NCI-H2227 treated with DMSO at 0.1 percent for 48 hours (cell line): Measurements from ENCODE around the gene ETV2.
"Not testable (repeated sequence)": the region's sequence is repeated elsewhere in the genome, so short reads cannot be mapped to it uniquely, and the experiment has no call there.

Experiments used
- DNase-seq: peaks from one replicate; lab custom pipeline; 2025; lab: John Stamatoyannopoulos, UW

The ETV2 gene

DNA sequence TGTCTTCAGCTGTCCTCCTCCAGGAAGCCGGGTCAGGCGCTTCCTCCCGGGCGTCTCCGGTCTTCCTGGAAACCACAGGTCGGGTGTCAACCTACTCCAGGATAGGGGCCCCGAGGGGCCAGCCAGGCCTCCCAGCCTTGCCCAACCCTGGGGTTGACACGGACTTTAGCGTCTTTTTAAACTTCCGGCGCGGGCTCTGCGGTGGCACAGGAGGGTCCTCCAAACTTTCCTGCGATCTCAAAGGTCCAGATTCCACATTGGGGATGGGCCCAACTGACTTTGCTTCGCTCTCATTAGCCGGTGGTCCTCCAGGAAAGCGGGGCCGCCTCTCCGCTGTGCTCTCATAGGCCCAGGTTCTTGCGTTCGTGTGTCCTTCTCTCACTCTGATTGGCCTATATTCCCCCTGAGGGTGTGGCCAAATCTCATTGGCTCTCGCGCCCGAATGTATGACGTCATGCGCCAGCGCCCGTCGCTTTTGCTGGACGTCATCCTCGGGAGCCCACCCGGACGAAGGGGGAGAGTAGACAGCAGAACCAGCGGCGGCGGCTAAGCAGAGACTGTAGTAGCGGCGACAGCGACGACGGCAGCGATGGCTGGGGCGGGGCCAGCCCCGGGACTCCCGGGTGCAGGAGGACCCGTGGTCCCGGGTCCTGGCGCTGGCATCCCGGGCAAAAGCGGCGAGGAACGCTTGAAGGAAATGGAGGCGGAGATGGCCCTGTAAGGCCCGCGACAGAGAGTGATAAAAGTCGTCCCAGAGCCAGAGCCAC is 12.8 kb upstream of the ETV2 start, which contains the start of gene RBM42:
TSS of gene RBM42 (plus strand) at position 472 of the 767 bp plus-strand sequence. CDS start at position 590, 118 bp downstream.
- DNase-seq, result peak; percentile 100

DNA sequence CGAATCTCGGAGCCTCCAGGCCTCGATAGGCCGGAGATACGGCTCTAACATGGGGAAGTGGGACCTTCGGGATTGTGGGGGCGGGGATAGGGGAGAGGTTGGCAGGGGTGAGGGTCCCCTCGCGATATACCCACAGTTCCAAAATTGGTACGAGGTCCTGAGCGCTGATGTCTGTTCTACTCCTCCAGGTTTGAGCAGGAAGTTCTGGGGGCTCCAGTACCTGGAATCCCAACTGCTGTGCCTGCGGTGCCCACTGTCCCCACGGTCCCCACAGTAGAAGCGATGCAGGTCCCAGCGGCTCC is 12.3 kb upstream of the ETV2 start:
- DNase-seq, result no peak

DNA sequence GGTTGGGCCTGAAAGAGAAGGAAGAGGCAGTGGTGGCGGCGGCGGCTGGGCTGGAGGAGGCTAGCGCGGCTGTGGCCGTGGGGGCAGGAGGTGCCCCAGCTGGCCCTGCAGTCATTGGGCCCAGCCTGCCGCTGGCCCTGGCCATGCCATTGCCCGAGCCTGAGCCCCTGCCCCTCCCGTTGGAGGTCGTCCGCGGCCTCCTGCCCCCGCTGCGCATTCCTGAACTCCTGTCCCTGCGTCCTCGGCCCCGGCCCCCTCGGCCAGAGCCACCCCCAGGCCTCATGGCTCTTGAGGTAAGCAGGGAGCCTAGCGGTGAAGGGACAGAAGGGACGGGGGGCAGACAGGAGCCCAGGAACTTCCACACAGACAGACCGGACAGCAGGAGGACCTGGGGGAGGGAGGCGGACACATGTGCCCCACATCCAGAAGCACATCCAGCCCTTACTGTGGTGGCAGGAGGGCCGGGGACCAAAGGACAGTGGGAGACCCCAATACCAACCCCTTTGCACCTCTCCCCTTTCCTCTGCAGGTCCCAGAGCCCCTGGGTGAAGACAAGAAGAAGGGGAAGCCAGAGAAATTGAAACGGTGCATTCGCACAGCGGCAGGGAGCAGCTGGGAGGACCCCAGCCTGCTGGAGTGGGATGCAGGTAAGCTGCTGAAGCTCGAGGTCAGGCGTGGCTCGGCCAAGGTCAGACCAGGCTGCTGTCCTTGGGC is 7.7 kb upstream of the ETV2 start:
- DNase-seq, result no peak

DNA sequence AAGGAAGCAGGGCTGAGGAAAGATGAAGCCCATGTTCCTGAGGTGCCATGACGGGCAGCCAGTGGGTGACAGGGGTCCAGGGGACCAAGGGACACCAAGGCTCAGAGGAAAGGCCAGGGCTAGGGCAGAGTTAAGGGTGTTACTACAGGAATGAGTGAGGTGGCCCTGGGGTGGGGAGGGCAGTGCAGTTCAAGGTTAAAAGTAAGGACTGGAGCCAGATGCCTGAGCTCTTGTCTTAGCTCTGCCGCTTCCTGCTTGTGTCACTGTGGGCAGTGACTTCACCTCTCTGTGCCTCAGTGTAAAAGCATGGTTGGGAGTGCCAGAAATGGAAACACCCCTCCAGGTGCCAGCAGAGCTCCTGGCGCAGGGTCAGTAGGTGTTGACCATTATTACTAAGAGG is 4.9 kb upstream of the ETV2 start:
- no peak for DNase-seq

DNA sequence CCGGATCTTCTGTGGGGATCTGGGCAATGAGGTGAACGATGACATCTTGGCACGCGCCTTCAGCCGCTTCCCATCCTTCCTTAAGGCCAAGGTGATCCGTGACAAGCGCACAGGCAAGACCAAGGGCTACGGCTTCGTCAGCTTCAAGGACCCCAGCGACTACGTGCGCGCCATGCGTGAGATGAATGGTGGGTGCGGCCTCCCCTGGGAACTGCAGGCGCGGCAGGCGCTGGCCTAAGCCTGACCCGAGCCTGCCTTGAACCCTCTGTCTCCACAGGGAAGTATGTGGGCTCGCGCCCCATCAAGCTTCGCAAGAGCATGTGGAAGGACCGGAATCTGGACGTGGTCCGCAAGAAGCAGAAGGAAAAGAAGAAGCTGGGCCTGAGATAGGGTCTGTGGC is 4.4 kb upstream of the ETV2 start:
- no peak for DNase-seq

DNA sequence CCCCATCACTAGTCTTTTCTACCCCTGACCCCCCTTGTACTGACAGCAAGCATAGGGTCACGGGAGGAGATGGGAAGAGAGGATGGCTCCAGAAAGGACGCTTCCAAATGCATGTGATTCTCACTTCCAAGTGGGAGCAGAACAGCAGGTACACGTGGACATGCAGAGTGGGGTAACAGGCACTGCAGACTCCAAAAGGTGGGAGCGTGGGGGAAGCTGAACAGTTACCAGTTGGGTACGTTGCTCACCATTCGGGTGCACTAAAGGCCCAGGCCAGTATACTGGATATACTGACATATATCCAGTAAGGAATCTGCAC is 2.3 kb upstream of the ETV2 start:
- DNase-seq, result no peak

DNA sequence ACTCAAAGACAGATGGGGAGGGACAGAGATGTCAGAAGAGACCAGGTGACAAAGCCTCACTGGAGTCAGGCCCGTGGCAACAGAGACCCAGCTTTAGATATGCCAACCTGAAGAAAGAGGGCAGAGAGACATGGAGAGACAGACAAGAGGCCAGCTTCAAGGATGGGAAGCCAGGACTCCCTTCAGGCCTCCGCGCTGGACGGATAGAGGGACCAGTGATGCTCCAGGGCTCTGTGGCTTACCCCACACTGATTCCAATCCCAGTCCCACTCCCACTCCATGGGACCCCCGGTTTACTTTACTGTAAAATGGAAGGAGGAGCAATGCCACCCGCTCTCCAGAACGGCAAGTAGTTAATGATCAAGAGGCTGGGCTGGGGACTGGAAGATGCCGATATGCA is 1.7 kb upstream of the ETV2 start:
- DNase-seq, result no peak

DNA sequence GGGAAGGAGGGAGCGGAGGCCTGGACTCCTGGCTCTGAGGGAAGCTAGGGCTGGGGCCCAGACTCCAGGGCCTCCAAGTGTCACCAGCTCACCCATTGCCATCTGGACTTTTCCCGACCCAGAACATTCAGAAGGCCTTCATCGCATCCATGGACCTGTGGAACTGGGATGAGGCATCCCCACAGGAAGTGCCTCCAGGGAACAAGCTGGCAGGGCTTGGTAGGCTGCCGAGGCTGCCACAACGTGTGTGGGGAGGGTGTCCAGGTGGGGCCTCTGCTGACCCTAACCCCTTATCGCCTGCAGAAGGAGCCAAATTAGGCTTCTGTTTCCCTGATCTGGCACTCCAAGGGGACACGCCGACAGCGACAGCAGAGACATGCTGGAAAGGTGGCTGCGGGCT is 767 bp downstream of the ETV2 start:
- no peak for DNase-seq

DNA sequence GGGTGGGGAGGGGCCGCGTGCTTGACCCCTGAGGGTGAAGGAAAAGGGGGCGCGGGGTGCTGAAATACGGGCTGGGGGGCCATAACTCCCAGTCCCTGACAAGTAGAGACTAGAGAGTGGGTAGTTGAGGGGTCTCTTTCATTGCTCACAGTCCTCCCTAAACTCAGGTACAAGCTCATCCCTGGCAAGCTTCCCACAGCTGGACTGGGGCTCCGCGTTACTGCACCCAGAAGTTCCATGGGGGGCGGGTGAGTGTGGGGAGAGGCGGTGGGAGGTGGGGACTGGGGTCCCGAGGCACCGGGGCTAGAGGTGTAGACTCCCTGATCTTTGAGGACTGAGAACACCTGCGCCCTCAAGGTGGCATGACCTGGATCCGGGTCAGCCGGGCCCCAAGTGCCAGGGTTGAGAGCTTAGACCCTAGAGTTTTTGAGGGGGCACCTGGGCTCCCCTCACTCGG is 1.3 kb downstream of the ETV2 start:
- no peak for DNase-seq

DNA sequence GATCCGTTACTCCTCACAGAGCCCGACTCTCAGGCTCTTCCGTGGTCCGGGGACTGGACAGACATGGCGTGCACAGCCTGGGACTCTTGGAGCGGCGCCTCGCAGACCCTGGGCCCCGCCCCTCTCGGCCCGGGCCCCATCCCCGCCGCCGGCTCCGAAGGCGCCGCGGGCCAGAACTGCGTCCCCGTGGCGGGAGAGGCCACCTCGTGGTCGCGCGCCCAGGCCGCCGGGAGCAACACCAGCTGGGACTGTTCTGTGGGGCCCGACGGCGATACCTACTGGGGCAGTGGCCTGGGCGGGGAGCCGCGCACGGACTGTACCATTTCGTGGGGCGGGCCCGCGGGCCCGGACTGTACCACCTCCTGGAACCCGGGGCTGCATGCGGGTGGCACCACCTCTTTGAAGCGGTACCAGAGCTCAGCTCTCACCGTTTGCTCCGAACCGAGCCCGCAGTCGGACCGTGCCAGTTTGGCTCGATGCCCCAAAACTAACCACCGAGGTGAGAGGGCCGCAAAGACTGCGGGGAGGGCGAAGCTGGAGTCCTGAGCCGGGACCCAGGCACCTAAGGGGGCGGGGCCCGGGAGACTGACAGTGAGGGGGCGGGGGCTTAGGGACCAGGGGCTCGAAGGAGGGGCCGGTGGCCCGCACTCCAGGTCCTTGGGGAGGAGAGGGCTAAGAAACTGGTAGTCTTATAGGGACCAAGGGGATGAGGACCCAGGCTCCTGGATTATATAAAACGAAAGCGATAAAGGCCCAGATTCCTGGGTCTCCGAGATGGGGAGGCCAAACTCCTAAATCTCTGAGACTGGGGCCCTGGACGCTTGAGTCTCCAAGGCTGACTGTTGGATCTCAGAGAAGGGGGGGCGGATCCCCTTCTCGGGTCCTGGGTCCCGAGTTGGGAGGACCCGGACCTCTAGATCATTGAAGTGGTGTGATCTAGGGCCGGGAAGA is 2.0 kb downstream of the ETV2 start:
- peak; percentile 100 for DNase-seq

DNA sequence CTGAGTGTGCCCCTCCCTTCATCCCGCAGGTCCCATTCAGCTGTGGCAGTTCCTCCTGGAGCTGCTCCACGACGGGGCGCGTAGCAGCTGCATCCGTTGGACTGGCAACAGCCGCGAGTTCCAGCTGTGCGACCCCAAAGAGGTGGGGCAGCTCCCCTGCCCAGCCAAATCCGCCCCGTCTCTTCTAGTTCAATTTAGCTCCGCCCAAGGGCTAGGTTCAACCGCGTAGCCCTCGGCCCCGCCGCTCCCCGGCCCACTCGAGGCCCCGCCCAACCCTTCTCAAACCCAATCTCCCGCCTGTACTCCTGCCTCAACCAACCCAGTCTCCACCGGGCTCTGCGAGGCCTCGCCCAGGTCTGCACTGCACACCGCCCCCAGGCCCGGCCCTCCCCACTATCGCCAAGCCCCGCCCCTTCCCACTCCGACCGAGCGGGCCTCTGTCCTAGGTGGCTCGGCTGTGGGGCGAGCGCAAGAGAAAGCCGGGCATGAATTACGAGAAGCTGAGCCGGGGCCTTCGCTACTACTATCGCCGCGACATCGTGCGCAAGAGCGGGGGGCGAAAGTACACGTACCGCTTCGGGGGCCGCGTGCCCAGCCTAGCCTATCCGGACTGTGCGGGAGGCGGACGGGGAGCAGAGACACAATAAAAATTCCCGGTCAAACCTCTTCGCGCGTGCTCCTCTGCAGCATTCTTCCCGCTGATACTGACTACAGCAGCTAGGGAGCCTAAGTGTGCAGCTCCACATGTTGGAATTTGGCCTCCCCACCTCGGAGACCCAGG is 2.9 kb downstream of the ETV2 start:
- peak; percentile 100 for DNase-seq

DNA sequence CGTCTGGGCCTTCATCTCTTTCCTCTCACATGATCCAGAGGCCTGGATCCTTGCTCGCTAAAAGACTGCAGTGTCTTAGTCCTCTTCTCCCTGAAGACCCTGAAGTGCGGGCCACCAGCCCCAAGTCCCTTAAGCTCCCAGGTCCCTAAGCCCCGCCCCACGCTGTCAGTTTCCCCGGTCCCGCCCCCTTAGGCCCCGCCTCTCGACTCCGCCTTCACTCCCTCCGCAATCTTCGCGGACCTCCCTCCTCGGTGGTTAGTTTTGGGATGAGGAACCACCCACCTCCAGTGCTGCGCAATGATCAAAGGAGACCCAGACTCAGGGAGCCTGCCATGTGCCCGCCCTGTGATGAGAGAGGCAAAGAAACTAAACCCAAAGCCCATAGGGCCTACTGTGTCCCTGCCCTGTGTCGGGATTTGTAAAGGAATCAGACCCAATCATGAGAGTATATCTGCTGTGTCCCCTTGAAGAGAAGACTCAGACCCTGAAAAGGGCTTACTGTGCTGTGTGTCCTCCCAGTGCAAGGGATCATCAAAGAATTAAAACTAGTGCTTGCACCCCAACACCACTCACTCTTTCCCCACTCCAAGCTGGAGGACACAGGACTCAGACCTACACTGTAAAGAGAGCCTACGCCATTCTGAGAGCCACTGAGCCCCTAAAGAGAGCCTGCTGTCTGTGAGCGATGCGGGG is 3.6 kb downstream of the ETV2 start:
- peak; percentile 97 for DNase-seq

DNA sequence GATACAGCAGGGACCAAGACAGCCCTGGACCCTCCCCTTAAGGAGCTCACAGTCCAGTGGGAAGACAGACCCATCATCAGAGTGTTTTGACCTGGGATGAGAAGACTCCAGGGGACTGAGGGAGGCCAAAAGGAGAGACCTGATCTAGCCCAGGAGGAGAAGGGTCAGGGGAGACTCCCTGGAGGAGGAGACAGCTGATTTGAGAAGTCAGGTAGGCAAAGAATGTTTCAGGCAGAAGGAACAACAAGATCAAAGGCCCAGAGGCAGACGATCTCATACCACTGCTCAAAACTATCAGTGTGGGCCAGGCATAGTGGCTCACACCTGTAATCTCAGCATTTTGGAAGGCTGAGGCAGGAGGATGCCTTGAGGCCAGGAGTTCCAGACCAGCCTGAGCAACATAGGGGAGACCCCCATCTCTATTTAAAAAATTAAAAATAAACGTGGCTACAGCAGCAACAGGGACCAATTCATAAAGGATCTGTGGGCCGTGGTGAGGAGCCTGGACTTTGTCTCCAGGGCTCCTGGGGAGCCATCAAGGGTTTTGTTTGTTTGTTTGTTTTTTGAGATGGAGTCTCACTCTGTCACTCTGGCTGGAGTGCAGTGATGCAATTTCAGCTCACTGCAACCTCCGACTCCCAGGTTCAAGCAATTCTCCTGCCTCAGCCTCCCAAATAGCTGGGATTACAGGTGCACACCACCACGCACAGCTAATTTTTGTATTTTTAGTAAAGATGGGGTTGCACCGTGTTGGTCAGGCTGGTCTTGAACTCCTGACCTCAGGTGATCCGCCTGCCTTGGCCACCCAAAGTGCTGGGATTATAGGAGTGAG is 4.4 kb downstream of the ETV2 start:
- no peak for DNase-seq

DNA sequence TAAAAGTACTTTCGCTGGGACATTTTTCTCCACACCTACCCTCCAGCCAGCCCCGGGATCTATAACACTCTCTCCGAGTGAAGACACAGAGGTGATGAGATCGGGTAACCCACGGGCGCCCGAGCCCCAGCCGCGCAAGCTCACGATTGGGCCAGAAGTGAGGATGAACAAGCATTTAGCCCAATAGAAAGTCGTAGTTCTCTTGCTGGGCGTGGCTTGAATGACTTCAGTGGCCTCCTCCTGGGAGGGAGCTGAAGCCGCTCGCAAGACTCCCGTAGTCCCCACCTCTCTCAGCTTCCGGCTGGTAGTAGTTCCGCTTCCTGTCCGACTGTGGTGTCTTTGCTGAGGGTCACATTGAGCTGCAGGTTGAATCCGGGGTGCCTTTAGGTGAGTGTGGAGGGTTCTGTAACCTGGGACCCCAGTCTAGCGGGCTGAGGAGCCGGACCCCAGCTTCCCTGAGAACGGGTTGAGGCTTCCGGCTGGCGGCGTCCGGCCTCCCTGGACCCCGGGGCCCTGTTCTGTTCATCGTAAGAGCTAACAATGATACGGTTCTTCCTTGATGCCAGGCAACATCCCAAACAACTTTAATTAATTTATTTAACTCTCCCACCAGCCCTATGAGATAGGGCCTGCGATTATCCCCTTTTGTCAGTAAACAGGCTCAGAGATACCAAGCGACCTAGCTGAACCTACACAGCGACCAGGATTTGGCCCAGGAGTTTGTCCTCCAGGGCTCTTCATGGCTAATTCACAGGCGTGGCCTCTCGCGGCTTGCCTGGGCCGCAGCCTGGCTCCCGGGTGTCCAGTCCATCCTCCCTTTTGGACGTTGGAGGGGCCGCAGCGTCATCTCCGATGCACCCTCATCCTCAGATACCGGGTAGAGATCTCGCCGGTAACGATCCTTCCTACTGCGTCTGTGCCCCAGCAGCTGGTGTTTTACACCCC is 6.7 kb downstream of the ETV2 start, which contains the start of gene COX6B1:
TSS of gene COX6B1 (plus strand) at position 307 of the 945 bp plus-strand sequence. CDS start 2,921 bp downstream, outside the sequence.
- peak; percentile 100 for DNase-seq

DNA sequence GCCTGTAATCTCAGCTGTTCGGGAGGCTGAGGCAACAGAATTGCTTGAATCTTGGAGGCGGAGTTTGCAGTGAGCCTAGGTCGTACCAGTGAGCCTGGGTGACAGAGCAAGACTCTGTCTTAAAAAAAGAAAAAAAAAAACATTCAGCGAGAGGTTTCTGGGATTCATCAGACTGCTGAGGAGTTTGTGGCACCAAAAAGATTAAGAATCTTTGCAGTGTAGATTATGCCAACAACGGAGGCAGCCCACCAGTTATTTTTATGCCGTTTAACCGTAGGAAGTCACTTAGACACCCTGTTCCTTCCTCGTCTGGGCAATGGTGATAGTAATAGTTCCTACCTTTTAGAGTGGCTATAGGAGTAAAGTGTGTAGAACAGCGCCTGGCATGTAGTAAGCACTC is 9.0 kb downstream of the ETV2 start:
- DNase-seq, result no peak

DNA sequence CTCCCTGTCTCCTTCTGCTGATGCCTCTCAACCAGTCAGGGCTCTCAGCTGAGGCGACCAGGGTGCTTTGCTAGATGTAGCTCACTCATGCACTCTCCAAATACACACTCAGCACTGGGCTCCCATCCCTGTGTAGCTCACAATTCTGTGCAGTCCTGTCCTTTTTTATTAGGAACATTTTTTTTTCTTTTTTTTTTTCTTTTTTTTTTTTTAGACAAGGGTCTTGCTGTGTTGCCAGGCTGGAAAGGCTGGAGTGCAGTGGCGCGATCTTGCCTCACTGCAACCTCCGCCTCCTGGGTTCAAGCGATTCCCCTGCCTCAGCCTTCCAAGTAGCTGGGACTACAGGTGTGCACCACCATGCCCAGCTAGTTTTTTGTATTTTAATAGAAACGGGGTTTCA is 13.3 kb downstream of the ETV2 start:
- not testable (repeated sequence) for DNase-seq

DNA sequence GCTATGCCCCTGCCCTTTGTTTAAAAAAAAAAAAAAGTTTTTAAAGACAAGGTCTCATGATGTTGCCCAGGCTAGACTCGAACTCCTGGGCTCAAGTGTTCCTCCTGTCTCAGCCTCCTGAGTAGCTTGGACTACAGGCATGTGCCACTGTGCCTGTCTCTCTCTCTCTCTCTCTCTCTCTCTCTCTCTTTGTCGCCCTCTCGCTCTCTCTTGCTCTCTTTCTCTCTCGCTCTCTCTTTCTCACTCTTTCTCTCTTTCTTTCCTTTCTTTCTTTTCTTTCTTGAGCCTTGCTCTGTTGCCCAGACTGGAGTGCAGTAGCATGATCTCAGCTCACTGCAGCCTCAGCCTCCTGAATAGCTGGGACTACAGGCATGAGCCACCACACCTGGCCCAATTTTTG is 14.1 kb downstream of the ETV2 start:
- no peak for DNase-seq

DNA sequence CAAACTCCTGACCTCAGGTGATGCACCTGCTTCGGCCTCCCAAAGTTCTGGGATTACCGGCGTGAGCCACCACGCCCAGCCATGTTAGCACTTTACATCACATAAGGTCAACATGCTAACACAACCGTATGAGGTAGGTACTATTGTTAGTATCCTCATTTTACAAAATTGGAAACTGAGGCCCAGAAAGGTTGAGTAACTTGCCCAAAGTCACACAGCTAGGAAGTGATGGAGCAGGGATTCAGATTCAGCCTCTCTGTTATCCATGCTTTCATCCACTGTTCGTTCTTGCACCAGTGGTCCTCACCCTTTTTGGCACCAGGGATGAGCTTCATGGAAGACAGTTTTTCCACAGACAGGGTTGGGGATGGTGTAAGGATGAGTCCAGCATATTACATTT is 15.2 kb downstream of the ETV2 start:
- no peak for DNase-seq
